ENCODE data around the gene SPEG.

SPEG gene

GRCh38 chr2:219498280-219499057, 63.8 kb downstream of the SPEG start, which contains the start of gene GMPPA:
Gene GMPPA, plus strand, starts transcription at chr2:219498891. Its CDS starts 1,085 bp downstream, at chr2:219499976.
- DNase-seq, result peak; percentile 99
- in situ Hi-C loops (cut with HindIII; ENCODE audit: low pct_ligation_motif_present, low pct_unique_long_range_greater_than_20kb, low sequenced_read_pairs), result no loop called here

DNA sequence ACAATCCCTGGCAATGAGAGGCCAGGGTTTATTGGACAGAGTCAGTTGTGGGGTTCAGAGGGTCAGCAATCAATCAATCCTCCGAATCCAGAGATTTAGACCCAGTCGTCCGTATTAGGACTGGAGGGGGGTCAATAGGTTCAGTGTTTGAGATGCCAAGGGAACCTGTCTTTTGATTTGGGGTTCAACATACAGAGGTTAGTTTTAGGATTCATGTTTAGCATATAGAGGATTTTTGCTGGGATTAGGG, 64.3 kb downstream of the SPEG start:
- no peak for DNase-seq
- in situ Hi-C loops (cut with HindIII; ENCODE audit: low pct_ligation_motif_present, low pct_unique_long_range_greater_than_20kb, low sequenced_read_pairs), result no loop called here

DNA sequence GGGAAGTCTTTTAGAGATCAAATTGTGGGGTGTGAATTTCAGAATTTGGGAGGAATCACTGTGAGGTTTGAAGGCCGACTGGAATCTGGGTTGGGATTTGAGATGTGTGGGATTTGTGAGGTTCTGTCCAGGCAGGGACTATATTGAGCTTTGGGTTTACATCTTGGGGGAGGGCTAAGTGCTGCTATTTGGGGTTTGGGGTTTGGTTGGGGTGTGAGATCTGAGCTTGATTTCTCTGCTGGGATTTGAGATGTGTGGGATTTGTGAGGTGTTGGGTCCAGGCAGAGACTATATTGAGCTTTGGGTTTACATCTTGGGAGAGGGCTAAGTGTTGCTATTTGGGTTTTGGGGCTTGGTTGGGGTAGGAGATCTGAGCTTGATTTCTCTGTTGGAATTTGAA, 64.9 kb downstream of the SPEG start:
- in situ Hi-C loops (cut with HindIII; ENCODE audit: low pct_ligation_motif_present, low pct_unique_long_range_greater_than_20kb, low sequenced_read_pairs), result no loop called here
- no peak for DNase-seq

DNA sequence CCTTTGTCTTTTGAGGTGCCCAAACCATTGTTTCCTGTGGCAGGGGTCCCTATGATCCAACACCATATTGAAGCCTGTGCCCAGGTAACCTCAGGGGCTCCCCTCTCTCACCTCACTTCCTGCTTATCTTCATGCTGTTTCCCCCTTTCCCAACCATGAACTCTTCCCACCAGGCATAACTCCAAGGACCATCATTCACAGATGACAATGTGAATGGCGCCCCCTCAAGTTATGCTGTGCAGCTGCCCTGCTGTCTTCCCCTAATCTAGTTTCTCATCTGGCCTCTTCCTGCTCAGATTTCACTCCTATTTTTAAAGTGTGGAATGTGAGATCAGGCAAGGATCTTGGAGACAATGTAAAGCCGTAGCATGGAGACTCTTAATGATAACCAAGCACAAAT, 65.5 kb downstream of the SPEG start:
- peak; percentile 31 for DNase-seq
- in situ Hi-C loops (cut with HindIII; ENCODE audit: low pct_ligation_motif_present, low pct_unique_long_range_greater_than_20kb, low sequenced_read_pairs), result no loop called here

GRCh38 chr2:219501849-219502248, 67.2 kb downstream of the SPEG start:
- in situ Hi-C loops (cut with HindIII; ENCODE audit: low pct_ligation_motif_present, low pct_unique_long_range_greater_than_20kb, low sequenced_read_pairs), result no loop called here
- no peak for DNase-seq

DNA sequence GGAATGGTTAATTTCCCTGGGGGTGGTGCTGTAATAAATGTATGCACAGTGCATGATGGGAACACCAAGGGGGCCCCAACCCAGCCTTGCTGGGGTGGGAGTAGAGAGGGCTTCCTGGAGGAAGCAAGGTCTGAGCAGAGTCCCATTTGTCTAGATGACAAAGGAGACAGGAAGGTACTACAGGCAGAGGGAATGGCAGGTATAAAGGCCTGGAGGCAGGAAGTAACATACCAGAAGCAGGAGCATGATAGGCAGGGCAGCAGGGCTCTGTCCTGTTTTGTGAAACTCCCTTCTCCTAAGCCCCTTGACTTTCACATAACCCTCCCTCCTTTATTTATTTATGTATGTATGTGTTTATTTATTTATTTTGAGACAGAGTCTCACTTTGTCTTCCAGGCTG, 68.0 kb downstream of the SPEG start:
- in situ Hi-C loops (cut with HindIII; ENCODE audit: low pct_ligation_motif_present, low pct_unique_long_range_greater_than_20kb, low sequenced_read_pairs), result no loop called here
- no peak for DNase-seq

- no peak for DNase-seq
- in situ Hi-C loops (cut with HindIII; ENCODE audit: low pct_ligation_motif_present, low pct_unique_long_range_greater_than_20kb, low sequenced_read_pairs), result no loop called here
These were observed 70.9 kb downstream of the SPEG start for GRCh38 chr2:219505585-219505984.

- in situ Hi-C loops (cut with HindIII; ENCODE audit: low pct_ligation_motif_present, low pct_unique_long_range_greater_than_20kb, low sequenced_read_pairs), result no loop called here
- no peak for DNase-seq
These were observed 71.6 kb downstream of the SPEG start for GRCh38 chr2:219506153-219506801.

GRCh38 chr2:219506802-219507526, 72.3 kb downstream of the SPEG start:
- no peak for DNase-seq
- in situ Hi-C loops (cut with HindIII; ENCODE audit: low pct_ligation_motif_present, low pct_unique_long_range_greater_than_20kb, low sequenced_read_pairs), result no loop called here

GRCh38 chr2:219507581-219508443, 73.2 kb downstream of the SPEG start:
- in situ Hi-C loops (cut with HindIII; ENCODE audit: low pct_ligation_motif_present, low pct_unique_long_range_greater_than_20kb, low sequenced_read_pairs), result no loop called here
- DNase-seq, result no peak

DNA sequence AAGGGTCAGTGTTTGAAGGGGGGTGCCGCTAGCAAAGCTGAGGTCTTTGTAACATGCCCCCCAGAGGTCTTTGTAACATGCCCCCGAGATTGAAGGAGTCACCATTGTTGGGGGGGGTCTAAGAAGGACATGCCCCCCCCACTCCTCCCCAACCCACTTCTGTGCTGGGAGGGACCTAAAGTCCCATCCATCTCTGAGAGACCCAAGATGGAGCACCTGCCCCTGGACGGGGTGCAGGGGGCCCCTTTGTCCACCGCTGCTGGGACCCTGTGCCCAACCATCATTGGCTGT, 73.7 kb downstream of the SPEG start:
- in situ Hi-C loops (cut with HindIII; ENCODE audit: low pct_ligation_motif_present, low pct_unique_long_range_greater_than_20kb, low sequenced_read_pairs), result no loop called here
- DNase-seq, result no peak

- DNase-seq, result no peak
- in situ Hi-C loops (cut with HindIII; ENCODE audit: low pct_ligation_motif_present, low pct_unique_long_range_greater_than_20kb, low sequenced_read_pairs), result no loop called here
These were observed 74.5 kb downstream of the SPEG start for GRCh38 chr2:219508971-219509779.

DNA sequence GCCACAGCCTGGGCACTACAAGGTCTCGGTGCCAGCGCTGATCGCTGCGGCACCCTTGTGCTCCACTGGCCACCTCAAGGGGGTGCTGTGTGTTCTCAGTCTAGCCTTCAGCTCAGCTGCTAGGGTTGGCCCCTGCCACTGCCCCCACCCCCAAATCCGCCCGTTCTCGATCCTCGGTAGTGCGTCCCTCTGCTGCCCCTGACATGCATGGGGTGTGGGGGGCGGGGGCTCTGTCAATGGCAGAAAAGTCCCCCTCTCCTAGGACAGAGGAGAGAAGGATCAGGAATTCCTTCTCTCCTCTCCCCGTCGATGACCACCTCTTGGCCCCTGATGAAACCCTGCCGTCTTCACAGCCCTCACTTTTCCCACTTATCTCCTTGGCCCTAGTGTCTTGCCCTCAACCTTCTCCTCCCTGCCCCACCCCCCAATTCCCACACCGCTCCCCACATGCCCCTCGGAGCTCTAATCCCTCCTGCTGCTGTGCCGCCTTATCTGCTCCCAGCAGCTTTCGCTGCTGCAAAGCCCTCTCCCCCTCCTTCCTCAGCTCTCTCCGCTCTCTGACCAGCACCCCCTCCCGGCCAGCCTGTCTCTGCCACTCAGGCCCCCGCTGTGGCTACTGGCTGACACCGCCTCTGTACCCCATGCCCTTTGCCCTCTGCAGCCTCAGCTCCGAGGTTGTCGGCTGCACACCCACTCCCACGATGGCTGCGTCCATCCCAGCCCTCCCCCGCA, 75.3 kb downstream of the SPEG start:
- in situ Hi-C loops (cut with HindIII; ENCODE audit: low pct_ligation_motif_present, low pct_unique_long_range_greater_than_20kb, low sequenced_read_pairs), result no loop called here
- peak; percentile 75 for DNase-seq

GRCh38 chr2:219510512-219511135, 76.0 kb downstream of the SPEG start:
- in situ Hi-C loops (cut with HindIII; ENCODE audit: low pct_ligation_motif_present, low pct_unique_long_range_greater_than_20kb, low sequenced_read_pairs), result no loop called here
- no peak for DNase-seq

DNA sequence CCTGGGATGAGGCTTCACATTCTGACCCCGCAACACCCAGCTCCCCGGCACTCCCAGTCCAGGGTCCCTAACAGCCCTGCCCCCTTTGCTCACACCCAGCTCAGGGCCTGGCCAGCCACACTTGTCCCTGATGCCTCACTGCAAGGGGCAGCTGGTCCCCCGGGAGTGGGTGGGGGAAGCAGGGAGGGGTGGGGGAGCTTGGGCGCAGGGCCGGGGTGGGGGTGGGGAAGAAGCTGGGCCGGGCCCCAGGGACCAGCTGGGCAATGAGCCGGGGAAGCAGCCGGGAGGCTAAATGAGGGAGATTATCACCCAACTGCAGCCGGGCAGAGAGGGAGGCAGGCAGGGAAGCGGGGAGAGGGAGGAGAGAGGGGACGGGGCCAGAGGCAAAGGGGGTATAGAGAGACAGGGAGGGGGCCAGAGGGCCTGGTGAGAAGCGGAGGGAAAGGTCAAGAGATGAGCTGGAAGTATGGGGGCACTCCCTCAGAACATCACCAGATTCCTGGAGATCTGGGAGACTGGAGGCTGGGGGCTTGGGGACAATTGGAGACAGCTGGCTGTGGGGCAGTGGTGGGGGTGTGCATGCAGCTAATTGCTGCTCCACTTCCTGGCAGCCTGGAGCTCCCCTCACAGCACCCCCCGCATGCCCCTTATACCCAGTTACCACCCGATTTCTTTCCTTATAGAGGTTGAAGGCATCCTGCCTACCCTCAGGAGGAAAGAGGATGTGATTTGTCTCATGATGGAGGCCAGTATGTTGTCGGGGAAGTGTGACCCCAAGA, 77.1 kb downstream of the SPEG start:
- DNase-seq, result no peak

GRCh38 chr2:219512524-219513216, 78.0 kb downstream of the SPEG start:
- in situ Hi-C loops (cut with HindIII; ENCODE audit: low pct_ligation_motif_present, low pct_unique_long_range_greater_than_20kb, low sequenced_read_pairs), result no loop called here
- no peak for DNase-seq

More for the DNA sequence above, 77.1 kb downstream of the SPEG start:
- in situ Hi-C loops (cut with HindIII; ENCODE audit: low pct_ligation_motif_present, low pct_unique_long_range_greater_than_20kb, low sequenced_read_pairs), result no loop called here

All from ACHN (cell line).